PC-9 (cell line): ENCODE results near the gene ACTR8.

ENCODE experiments used
- CTCF ChIP-seq: fragments of 200-600 bp; sonication (generic); conservative IDR thresholded peaks from 2 replicates; pipeline ENCODE4 v1.6.1; 2017; ENCODE audit warnings: mixed run types, antibody characterized with exemption, mild to moderate bottlenecking, moderate library complexity
- EZH2 ChIP-seq: fragments of 200-600 bp; sonication (generic); IDR thresholded peaks from 2 replicates; pipeline ENCODE4 v1.8.0; 2017; ENCODE audit warnings: antibody characterized with exemption, low read depth

- TF ChIP-seq CTCF = no peak
- no peak for TF ChIP-seq EZH2
These were observed 2.7 kb upstream of the ACTR8 start for GRCh38 chr3:53884623-53885022.
